Measurements from ENCODE around the gene EPHX1. TPM values are rescaled to one million over a fixed set of nuclear protein-coding genes. Genes with fewer than 3 reads are reported as not detected.

The EPHX1 gene
- total and polyA plus RNA-seq, 10 of the 15 experiments (the other 5 are each of a cell fraction or from before 2014, with no cell fraction given) = 0.33 to 2.9 (median 0.78) TPM; not detected in 2

- TF ChIP-seq E2F8 (IDR thresholded peaks at IDR 0.05; ENCODE audit: low read depth, partially characterized antibody) (no peak), PRDM15 (CRISPR knock-in tag; IDR thresholded peaks at IDR 0.05) (no peak), ASH2L (IDR thresholded peaks at IDR 0.05; ENCODE audit: borderline replicate concordance, low read depth) (peak; percentile 78), ZNF384 (IDR thresholded peaks at IDR 0.05; ENCODE audit: borderline replicate concordance, low read depth, low read length) (no peak), CBX3 (IDR thresholded peaks at IDR 0.05; ENCODE audit: borderline replicate concordance, low read depth) (no peak), ATF7 (IDR thresholded peaks at IDR 0.05; ENCODE audit: low read depth) (no peak), PML (IDR thresholded peaks at IDR 0.05; ENCODE audit: low read length) (no peak), CREB1 (IDR thresholded peaks at IDR 0.05; ENCODE audit: low read depth) (no peak), ZNF592 (IDR thresholded peaks at IDR 0.05) (no peak), NFYA (IDR thresholded peaks at IDR 0.05; ENCODE audit: borderline replicate concordance, low read depth, low read length) (no peak), BCL3 (IDR thresholded peaks at IDR 0.05; ENCODE audit: borderline replicate concordance, insufficient read depth, low read depth, low read length, poor library complexity, severe bottlenecking) (no peak), CTCF (IDR thresholded peaks at IDR 0.05 in 2 of 3, conservative IDR thresholded peaks at IDR 0.05 in 1 of 3; ENCODE audit: control insufficient read depth in 2 of 3, extremely low read depth in 1 of 3, insufficient read depth in 1 of 3, low read depth in 3 of 3, low read length in 3 of 3) (peak; percentile 31 to 42 (median 40); a peak in 5 of 6 replicates), YY1 (IDR thresholded peaks at IDR 0.05; ENCODE audit: low read depth, low read length) (no peak), ZSCAN29 (IDR thresholded peaks at IDR 0.05) (no peak)
These were observed 72.2 kb downstream of the EPHX1 start, which contains the start of gene TMEM63A (continued) for GRCh38 chr1:225881959-225882693.
